Neural cell (in vitro differentiated cells): ENCODE data around the gene LRBA. TPM values are rescaled to one million over a fixed set of nuclear protein-coding genes. Genes with fewer than 3 reads are reported as not detected.

Experiments
- H2AFZ ChIP-seq: fragments of 200-600, 300-800 bp; sonication (generic), shearing (Covaris generic); 2 replicates; pipeline ENCODE4 v1.6.0; 2014; ENCODE audit warnings: low read depth, mild to moderate bottlenecking, antibody characterized with exemption, low read length, moderate library complexity
- H3F3A ChIP-seq: fragments of 200-600 bp; shearing (Covaris generic); 2 replicates; pipeline ENCODE4 v1.6.1; 2016; ENCODE audit warnings: mild to moderate bottlenecking, moderate library complexity, mixed read lengths, antibody characterized with exemption, low read length; ENCODE audit not compliant: insufficient read depth, poor library complexity, severe bottlenecking
- H3K27ac ChIP-seq: fragments of 200-600, 300-800 bp; sonication (generic), shearing (Covaris generic); 2 replicates; pipeline ENCODE4 v1.5.1; 2014; ENCODE audit warnings: mild to moderate bottlenecking, low read length, moderate library complexity
- H3K27me3 ChIP-seq: fragments of 300-800, 200-600 bp; sonication (generic), shearing (Covaris generic); 2 replicates; pipeline ENCODE4 v1.6.0; 2014; ENCODE audit warnings: mild to moderate bottlenecking, low read depth, low read length, moderate library complexity; ENCODE audit not compliant: insufficient read depth
- H3K36me3 ChIP-seq: fragments of 300-800, 200-600 bp; sonication (generic), shearing (Covaris generic); 2 replicates; pipeline ENCODE4 v1.5.1; 2014; ENCODE audit warnings: mild to moderate bottlenecking, antibody characterized with exemption, low read length, moderate library complexity; ENCODE audit not compliant: insufficient read depth
- H3K4me2 ChIP-seq: fragments of 300-800, 200-600 bp; sonication (generic), shearing (Covaris generic); 2 replicates; pipeline ENCODE4 v1.6.0; 2014; ENCODE audit warnings: mild to moderate bottlenecking, low read length
- H3K4me3 ChIP-seq: fragments of 300-800, 200-600 bp; sonication (generic), shearing (Covaris generic); 2 replicates; pipeline ENCODE4 v1.5.1; 2014; ENCODE audit warnings: mild to moderate bottlenecking, low read length, moderate library complexity
- H3K79me2 ChIP-seq: fragments of 200-600 bp; shearing (Covaris generic); replicated peaks from 2 replicates; pipeline ENCODE4 v1.6.0; 2014; ENCODE audit warnings: mild to moderate bottlenecking, low read length, moderate library complexity; ENCODE audit not compliant: insufficient read depth
- H3K9ac ChIP-seq: fragments of 300-800, 200-600 bp; sonication (generic), shearing (Covaris generic); 2 replicates; pipeline ENCODE4 v1.6.1; 2016; ENCODE audit warnings: mild to moderate bottlenecking, low read length, mixed read lengths
- H3K9me2 ChIP-seq: fragments of 200-600 bp; shearing (Covaris generic); 2 replicates; pipeline ENCODE4 v1.6.1; 2016; ENCODE audit warnings: mild to moderate bottlenecking, low read length, mixed read lengths; ENCODE audit not compliant: insufficient read depth
- H3K9me3 ChIP-seq: fragments of 200-600, 300-800 bp; sonication (generic), shearing (Covaris generic); 2 replicates; pipeline ENCODE4 v1.6.1; 2016; ENCODE audit warnings: mild to moderate bottlenecking, mixed run types, low read length, moderate library complexity, mixed read lengths
- H4K20me1 ChIP-seq: fragments of 200-600 bp; shearing (Covaris generic); 2 replicates; pipeline ENCODE4 v1.6.1; 2016; ENCODE audit warnings: mild to moderate bottlenecking, mixed run types; ENCODE audit not compliant: insufficient read depth
- CTCF ChIP-seq: fragments of 450-650 bp; IDR thresholded peaks from 2 replicates; pipeline ENCODE4 v1.5.1; 2014; ENCODE audit warnings: antibody characterized with exemption, mild to moderate bottlenecking, moderate library complexity; ENCODE audit not compliant: poor library complexity, severe bottlenecking
- EP300 ChIP-seq: fragments of 450-650 bp; conservative IDR thresholded peaks from 2 replicates; pipeline ENCODE4 v1.6.1; 2014; ENCODE audit warnings: antibody characterized with exemption, mild to moderate bottlenecking, moderate library complexity; ENCODE audit not compliant: poor library complexity, severe bottlenecking
- EZH2 ChIP-seq: fragments of 200-600, 300-800 bp; shearing (Covaris generic), sonication (generic); IDR thresholded peaks from 2 replicates; pipeline ENCODE4 v1.6.1; 2014; ENCODE audit warnings: antibody characterized with exemption, low read length, borderline replicate concordance, mild to moderate bottlenecking; ENCODE audit not compliant: insufficient read depth, poor library complexity, severe bottlenecking
- MXI1 ChIP-seq: fragments of 450-650 bp; conservative IDR thresholded peaks from 2 replicates; pipeline ENCODE4 v1.6.1; 2014; ENCODE audit warnings: antibody characterized with exemption, mild to moderate bottlenecking; ENCODE audit not compliant: poor library complexity, severe bottlenecking
- POLR2AphosphoS5 ChIP-seq: IDR thresholded peaks from 2 replicates; pipeline ENCODE4 v1.6.1; 2012
- RAD21 ChIP-seq: fragments of 450-650 bp; conservative IDR thresholded peaks from 2 replicates; pipeline ENCODE4 v1.6.1; 2014; ENCODE audit warnings: antibody characterized with exemption, mild to moderate bottlenecking, moderate library complexity
- REST ChIP-seq: IDR thresholded peaks from 2 replicates; pipeline ENCODE4 v1.6.1; 2012; ENCODE audit warnings: borderline replicate concordance
- SMC3 ChIP-seq: fragments of 450-650 bp; conservative IDR thresholded peaks from 2 replicates; pipeline ENCODE4 v1.6.1; 2014; ENCODE audit warnings: antibody characterized with exemption, mild to moderate bottlenecking, moderate library complexity; ENCODE audit not compliant: poor library complexity
- TAF1 ChIP-seq: IDR thresholded peaks from 2 replicates; pipeline ENCODE4 v1.6.1; 2012; ENCODE audit warnings: low read depth
- polyA plus RNA-seq: library from polyadenylated mRNA; depleted of rRNA; stranded (reverse); fragments of >200 nt; gene quantifications from 2 replicates; pipeline ENCODE4 v1.2.3, GENCODE V29; 2014

LRBA gene
- polyA plus RNA-seq, 1 donor from 2014 or later: 7.1 TPM

DNA sequence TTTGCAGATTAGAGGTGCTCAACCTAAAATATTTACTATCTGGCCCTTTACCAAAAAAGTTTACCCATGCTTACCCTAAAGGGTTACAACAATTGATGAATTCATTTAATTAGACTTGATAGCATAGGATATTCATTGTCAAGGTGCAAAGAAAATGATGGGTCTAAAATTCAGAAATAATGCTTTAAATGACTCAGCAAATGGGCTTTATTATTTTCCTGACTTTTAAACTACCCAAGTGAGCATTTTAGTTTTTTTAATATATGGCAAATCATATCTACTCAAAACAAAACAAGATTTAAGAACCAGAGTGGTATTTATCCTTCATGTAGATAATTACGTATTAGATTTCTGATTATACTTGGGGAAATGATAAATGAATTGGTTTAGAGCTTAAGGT lies 701.1 kb downstream of the LRBA start:
- TF ChIP-seq SMC3 (no peak), EP300 (no peak), CTCF (no peak), RAD21 (no peak), EZH2 (no peak), MXI1 (no peak), POLR2AphosphoS5 (no peak), REST (no peak), TAF1 (no peak)
- Histone ChIP-seq H3K27ac (no peak overlapping the region), H3K27me3 (no peaks in the 10 kb centered on the region), H3K9me3 (no peaks in the 10 kb centered on the region), H3K9me2 (no peaks in the 10 kb centered on the region), H3K79me2 (no peaks in the 10 kb centered on the region), H3F3A (no peaks in the 10 kb centered on the region), H4K20me1 (no peaks in the 10 kb centered on the region), H3K9ac (no peak overlapping the region), H2AFZ (no peak overlapping the region), H3K4me3 (no peak overlapping the region), H3K36me3 (no peaks in the 10 kb centered on the region), H3K4me2 (no peak overlapping the region)

DNA sequence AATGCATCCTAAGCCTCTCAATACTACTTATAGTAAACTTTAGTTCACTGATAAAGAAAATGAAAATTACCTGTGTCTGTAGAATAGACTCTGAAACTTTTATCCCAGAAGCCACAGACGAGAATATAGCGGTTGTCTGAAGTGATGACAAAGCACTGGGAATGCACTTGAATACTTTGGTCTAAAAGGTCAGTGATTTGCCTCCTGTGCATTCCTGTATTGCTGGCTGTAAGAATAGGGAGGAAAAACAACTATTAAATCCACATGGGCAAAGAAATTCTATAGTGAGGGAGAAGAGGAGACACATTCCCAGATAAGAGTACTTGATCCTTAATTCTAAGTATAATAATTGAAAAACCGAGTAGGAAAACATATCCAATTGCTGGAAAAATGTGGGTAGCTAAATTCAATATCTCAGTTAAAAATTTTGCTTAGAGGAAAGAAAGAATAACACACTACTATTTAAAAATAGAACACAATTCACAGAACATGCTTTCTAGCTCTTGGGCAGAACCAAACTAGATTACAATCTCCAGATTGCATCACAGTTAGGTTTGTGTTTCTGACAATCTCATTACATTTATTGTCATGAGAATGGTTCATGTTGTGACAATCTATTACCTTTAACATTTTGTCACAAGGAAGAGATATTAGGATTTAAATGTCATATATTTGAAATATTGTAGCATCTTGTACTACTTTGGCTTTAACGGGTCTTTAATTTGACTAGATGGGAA lies 704.8 kb downstream of the LRBA start:
- Histone ChIP-seq H4K20me1 (no peaks in the 10 kb centered on the region), H3K79me2 (no peaks in the 10 kb centered on the region), H3K27me3 (no peaks in the 10 kb centered on the region), H3K9me2 (no peaks in the 10 kb centered on the region), H3K36me3 (no peaks in the 10 kb centered on the region), H3F3A (no peaks in the 10 kb centered on the region), H3K27ac (no peak overlapping the region), H3K4me2 (no peak overlapping the region), H3K9ac (no peak overlapping the region), H3K9me3 (no peaks in the 10 kb centered on the region), H2AFZ (no peak overlapping the region), H3K4me3 (no peak overlapping the region)
- TF ChIP-seq MXI1 (no peak), EZH2 (no peak), CTCF (no peak), SMC3 (no peak), EP300 (no peak), RAD21 (no peak), POLR2AphosphoS5 (no peak), TAF1 (no peak), REST (no peak)
